DMS53 treated with DMSO at 0.1 percent for 48 hours (cell line): ENCODE measurements around the gene ARHGDIB.

Experiments used
- DNase-seq: peaks from one replicate; lab custom pipeline; 2025; ENCODE audit not compliant: unreplicated experiment; lab: John Stamatoyannopoulos, UW

Gene ARHGDIB

DNA sequence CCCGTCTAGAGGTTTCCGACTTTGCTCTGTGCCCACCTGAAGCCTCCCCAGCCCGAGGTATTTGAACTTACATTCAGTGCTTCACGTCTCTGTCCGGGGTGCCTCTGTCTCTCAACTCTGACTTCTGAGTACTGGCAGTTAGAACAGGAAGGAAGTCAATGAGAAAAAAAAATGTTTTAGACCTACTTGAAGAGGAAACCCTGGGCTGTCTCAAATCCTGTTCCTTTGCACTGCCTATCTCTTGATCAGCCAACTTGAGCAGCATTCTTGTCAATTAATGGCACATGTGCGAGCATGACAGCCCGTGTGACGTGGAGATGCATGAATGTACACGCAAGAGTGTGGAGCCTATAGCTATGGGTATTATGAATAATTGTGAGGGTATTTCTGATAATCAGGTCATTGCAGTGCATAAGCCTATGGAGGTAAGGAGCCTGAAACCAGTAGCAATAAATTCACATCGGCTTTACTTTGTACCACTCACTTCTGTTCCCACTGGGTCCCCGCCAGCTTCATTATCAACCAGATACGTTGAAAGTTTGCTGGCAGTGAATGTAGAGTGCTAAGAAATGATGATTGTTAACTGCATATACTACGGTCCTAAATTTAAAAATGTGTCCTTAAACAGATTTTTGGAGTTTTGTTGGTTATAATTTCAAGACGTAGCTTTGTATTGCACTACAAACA lies at the start of gene ARHGDIB:
ARHGDIB (minus strand) TSS at position 136 of the 687 bp plus-strand sequence. CDS start 10,889 bp downstream, outside the sequence.
- no peak for DNase-seq

DNA sequence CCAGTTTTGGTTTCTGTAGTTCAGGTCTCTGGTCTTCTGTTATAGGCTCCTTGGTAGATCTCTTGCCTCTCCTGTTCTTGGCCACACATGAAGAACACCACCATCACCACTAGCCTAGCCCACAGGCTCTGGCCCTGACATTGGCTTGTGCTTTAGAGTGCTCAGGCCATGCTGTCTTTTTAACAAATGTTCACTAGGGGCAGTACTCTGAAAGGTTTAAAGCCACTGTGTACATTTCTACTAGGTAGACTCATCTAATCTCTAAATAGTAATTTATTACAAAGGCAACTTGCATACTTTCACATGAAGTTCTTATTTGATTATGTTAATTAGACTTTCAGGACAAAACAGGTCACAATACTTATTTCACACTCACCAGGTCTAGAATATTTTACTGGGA lies 49.8 kb upstream of the ARHGDIB start:
- DNase-seq = no peak

DNA sequence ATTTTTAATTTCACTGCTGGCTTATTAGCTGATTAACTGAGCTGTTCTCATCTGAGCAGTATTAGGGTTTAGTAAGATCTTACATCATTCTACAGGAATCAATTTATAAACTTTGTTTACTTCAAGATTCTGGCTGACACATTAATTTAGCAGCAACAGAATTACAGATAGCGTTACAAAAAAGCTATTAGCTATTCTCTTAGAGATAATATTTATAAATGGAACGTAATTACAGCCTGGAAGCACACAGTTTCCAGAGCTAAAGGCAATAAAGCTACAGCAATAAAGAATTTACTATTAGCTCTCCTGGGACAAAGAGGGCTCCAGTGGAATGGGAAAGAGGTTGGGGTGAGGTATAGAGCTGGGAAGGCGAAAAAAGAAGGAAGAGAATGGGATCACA lies 46.1 kb upstream of the ARHGDIB start:
- DNase-seq = no peak

GRCh38 chr12:15005064-15005463 lies 43.7 kb upstream of the ARHGDIB start:
- DNase-seq = peak; percentile 23

- no peak for DNase-seq
Measured at GRCh38 chr12:15004421-15004820, 43.0 kb upstream of the ARHGDIB start.

- DNase-seq = no peak
Measured at GRCh38 chr12:15001733-15002382, 40.5 kb upstream of the ARHGDIB start.

GRCh38 chr12:15000575-15000974 lies 39.2 kb upstream of the ARHGDIB start:
- no peak for DNase-seq

GRCh38 chr12:14999695-15000365 lies 38.4 kb upstream of the ARHGDIB start:
- DNase-seq = no peak

DNA sequence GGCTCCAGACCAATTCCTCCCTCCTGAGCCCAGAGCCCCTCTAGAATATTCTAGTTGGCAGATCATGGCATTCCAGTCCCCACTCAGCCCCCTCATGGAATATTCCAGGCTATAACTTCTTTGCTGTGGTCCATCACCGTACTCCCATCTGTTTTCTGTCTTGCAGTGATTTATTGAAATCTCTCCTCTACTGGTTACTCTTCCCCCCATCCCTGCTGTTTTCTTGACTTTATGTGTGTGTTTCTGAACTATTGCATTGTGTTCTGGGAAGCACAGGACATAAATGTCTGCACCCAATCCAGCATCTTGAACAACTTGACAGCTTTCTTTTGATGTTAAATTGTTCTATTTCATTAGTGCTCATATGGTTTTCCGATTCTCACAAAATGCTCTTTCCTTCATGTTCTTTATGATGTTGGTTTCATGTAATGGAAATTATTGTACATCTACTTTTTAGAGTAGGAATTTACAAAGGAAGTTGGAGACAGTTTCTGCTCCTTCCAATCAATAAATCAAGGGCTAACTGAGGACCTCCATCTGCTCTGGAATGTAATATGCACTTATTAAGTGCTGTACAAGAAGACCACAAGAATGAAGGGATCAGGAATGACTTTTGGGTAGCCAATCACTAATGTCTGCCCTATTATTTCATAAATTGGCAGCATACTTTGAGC lies 37.8 kb upstream of the ARHGDIB start:
- no peak for DNase-seq

DNA sequence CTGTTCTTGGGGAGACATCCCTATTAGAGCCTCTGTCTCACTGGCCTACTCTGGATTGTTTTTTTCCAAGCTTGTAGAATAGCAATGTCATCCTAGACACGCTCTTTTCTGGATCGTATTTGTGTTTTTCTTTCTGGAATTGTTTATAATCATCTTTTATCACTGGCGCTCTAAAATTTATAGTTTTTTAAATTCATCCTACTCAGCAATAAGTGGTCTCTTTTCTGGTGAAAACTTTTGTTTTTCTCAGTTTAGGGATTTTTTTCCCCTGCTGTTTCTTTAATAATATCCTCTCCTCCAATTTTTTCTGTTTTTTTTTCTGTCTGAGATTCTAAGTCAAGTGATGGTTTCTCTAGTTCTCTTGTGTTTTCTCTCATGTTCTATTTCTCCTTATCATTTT lies 36.6 kb upstream of the ARHGDIB start:
- no peak for DNase-seq

DNA sequence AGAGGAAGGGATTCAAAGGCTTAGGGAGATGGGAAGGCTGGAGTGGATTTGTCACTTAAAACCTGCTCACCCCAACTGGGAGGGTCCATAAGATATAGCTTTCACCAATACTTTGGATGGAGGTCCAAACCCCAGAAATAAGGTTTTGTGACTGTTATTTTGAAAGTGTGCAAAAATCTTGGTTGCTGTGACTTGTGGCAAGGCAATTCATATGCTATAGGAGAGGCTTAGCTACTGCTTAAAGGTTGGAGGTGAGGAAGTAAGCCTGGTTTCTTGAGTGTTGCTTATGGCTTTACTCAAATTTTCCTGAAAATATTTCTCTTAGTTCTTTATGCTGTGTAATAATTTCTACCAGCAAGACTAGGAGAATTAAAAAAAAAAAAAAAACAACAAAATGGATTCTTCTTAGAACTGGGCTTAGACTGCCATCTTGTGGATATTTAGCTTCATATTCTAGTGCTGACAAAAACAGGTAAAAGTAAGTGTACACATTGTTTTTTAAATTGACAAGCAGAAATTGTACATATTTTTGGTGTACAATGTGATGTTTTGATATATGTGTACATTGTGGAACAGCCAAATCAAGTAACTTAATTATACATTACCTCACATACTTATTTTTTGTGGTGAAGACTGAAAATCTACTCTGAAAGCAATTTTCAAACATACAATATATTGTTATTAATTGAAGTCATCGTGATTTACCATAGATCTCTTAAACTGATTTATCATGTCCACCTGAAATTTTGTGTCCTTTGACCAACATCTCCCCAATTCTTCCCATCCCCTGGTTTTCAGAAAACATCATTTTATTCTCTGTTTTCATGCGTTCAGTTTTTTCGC lies 34.4 kb upstream of the ARHGDIB start:
- peak; percentile 82 for DNase-seq

DNA sequence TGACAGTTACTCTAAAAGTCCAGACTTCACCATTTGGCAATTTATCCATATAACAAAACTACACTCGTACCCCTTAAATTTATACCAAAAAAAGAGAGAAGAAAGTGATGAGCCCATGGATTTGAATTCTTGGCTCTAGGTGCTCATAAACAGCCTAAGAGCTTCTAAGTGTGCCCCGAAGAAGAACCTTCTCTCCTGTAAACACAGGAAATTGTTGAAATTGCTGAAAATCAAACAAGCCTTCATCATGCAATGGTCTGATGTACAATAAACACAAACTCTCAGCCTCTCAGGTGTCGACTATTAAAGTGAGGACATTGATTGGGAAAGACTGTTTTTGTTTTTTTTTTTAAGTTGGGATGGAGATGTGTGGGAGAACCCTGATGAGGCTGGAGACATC lies 33.2 kb upstream of the ARHGDIB start:
- DNase-seq = no peak

- no peak for DNase-seq
Measured at GRCh38 chr12:14993537-14994266, 32.3 kb upstream of the ARHGDIB start.

GRCh38 chr12:14993117-14993516 lies 31.7 kb upstream of the ARHGDIB start:
- DNase-seq = no peak

DNA sequence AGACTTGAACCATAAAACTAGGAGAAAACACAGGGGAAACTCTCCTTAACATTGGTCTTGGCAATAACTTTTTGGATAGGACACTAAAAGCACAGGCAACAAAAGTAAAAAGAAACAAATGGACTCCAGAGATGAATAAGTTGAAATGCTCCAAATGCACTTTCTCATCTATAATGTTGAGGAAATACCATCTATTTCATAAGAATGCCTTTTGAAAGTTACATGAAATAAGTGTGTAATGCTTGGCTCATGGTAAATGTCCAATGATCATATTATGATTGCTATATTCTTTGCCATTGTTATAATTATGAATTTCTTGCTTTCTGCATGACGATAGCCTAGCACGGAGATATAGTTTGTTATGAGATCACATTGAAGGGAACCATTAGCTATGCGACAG lies 31.3 kb upstream of the ARHGDIB start:
- no peak for DNase-seq

DNA sequence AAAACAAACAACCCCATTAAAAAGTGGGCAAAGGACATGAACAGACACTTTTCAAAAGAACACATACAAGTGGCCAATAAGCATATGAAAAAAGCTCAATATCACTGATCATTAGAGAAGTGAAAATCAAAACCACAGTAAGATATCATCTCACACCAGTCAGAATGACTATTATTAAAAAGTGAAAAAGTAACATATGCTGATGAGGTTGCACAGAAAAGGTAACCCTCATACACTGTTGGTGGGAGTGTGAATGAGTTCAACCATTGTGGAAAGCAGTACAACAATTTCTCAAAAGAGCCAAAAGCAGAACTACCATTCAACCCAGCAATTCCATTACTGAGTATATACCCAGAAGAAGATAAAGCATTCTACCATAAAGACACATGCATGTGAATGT lies 29.7 kb upstream of the ARHGDIB start:
- no peak for DNase-seq

DNA sequence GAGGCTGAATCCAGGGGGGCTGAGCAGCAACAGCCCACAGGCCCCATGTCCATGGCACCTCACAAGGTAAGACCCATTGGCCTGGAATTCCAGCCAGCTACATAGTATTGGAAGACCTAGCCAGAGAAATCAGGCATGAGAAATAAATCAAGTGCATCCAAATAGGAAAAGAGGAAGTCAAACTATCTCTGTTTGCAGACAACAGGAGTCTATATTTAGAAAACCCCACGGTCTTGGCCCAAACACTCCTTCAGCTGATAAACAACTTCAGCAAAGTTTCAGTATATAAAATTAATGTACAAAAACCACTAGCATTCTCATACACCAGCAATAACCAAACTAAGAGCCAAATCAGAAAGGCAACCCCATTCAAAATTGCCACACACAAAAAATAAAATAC lies 28.4 kb upstream of the ARHGDIB start:
- DNase-seq = no peak

DNA sequence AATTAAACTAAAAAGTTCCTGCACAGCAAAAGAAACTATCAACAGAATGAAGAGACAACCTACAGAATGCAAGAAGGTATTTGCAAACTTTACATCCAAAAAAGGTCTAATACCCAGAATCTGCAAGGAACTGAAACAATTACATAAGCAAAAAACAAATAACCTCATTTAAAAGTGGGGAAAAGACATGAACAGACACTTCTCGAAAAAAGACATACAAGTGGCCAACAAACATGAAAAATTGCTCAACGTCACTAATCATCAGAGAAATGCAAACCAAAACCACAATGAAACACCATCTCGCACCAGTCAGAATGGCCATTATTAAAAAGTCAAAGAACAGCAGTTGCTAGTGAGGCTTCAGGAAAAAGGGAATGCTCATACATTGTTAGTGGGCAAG lies 26.6 kb upstream of the ARHGDIB start:
- DNase-seq = no peak

- no peak for DNase-seq
Measured at GRCh38 chr12:14986449-14986848, 25.0 kb upstream of the ARHGDIB start.

- no peak for DNase-seq
Measured at GRCh38 chr12:14984766-14985285, 23.4 kb upstream of the ARHGDIB start.
